Endothelial cell (in vitro differentiated cells): ENCODE measurements around the gene CCDC106. TPM values are rescaled to one million over a fixed set of nuclear protein-coding genes. Genes with fewer than 3 reads are reported as not detected.

ENCODE experiments used
- DNase-seq: peaks from one replicate; pipeline ENCODE4 v3.0.0; 2021; ENCODE audit warnings: low spot score
- H3K27ac Mint-ChIP-seq: one replicate; pipeline ENCODE4 v1.8.0; 2021; ENCODE audit warnings: mixed read lengths, inconsistent platforms; ENCODE audit not compliant: unreplicated experiment
- H3K27me3 Mint-ChIP-seq: one replicate; pipeline ENCODE4 v1.8.0; 2021; ENCODE audit warnings: mild to moderate bottlenecking, moderate library complexity, mixed read lengths, inconsistent platforms; ENCODE audit not compliant: unreplicated experiment
- H3K36me3 Mint-ChIP-seq: one replicate; pipeline ENCODE4 v1.8.0; 2021; ENCODE audit warnings: mild to moderate bottlenecking, low read depth, mixed read lengths, inconsistent platforms; ENCODE audit not compliant: unreplicated experiment
- H3K4me1 Mint-ChIP-seq: one replicate; pipeline ENCODE4 v1.8.0; 2021; ENCODE audit warnings: mild to moderate bottlenecking, mixed read lengths, inconsistent platforms; ENCODE audit not compliant: unreplicated experiment
- H3K4me3 Mint-ChIP-seq: one replicate; pipeline ENCODE4 v1.8.0; 2021; ENCODE audit warnings: mild to moderate bottlenecking, mixed read lengths, inconsistent platforms; ENCODE audit not compliant: unreplicated experiment
- H3K9me3 Mint-ChIP-seq: one replicate; pipeline ENCODE4 v1.8.0; 2021; ENCODE audit warnings: mixed read lengths, inconsistent platforms; ENCODE audit not compliant: unreplicated experiment
- total RNA-seq: library from RNA; stranded (reverse); fragmentation: NEBNext Ultra II Directional; extraction: Animal tissue kit (Norgen Biotek cat#: 25700); gene quantifications from one replicate; pipeline ENCODE4 v1.2.1, GENCODE V29; 2021; ENCODE audit not compliant: unreplicated experiment
- TF ChIP-seq, protein P1 (sequence below): fragments of 200-600 bp; sonication (generic); IDR thresholded peaks from one replicate; pipeline ENCODE4 v1.5.0; 2021; ENCODE audit warnings: antibody characterized with exemption; ENCODE audit not compliant: unreplicated experiment

CCDC106 gene
- total RNA-seq, 1 donor from 2014 or later: 20.1 TPM

DNA sequence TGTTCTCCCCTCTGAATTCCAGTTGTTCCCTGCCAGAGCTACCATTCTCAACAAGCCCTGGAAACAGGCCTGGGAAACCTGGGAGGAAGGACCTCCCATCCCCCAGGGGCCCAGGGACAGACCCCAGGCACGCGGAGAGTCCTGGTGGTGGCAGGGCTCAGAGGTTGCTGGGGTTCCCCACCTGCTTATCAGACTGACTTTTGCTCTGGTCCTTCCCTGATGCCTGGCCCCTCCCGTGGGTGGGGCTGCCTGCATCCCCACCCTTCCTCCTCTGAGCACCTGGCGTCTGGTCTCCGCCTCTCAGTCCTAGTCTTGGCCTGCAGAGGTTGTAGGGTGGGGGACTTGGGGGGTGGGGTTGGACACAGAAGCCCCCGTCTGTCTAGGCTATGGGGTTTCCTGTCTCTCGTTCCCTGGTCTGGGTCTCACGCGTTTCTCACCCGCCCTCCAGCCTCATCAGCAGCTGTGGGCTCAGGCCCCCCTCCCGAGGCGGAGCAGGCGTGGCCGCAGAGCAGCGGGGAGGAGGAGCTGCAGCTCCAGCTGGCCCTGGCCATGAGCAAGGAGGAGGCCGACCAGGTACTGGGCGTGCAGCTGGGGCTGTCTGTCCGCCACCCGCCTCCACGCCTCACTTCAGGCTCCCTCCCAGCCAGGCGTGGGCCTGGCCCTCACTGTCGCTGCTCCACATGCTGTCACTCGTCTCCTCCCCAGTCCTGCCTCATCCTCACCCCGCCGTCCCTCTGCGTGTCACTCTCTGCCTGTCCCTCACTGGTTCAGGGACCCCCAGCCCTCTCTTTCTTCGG lies 40.6 kb downstream of the CCDC106 start:
- H3K27ac Mint-ChIP-seq: no peak overlapping the region
- H3K4me1 Mint-ChIP-seq: peaks cover 2% of the 10 kb centered on the region
- no peak for DNase-seq
- H3K27me3 Mint-ChIP-seq: peaks cover 6% of the 10 kb centered on the region
- TF ChIP-seq, protein P1, sequence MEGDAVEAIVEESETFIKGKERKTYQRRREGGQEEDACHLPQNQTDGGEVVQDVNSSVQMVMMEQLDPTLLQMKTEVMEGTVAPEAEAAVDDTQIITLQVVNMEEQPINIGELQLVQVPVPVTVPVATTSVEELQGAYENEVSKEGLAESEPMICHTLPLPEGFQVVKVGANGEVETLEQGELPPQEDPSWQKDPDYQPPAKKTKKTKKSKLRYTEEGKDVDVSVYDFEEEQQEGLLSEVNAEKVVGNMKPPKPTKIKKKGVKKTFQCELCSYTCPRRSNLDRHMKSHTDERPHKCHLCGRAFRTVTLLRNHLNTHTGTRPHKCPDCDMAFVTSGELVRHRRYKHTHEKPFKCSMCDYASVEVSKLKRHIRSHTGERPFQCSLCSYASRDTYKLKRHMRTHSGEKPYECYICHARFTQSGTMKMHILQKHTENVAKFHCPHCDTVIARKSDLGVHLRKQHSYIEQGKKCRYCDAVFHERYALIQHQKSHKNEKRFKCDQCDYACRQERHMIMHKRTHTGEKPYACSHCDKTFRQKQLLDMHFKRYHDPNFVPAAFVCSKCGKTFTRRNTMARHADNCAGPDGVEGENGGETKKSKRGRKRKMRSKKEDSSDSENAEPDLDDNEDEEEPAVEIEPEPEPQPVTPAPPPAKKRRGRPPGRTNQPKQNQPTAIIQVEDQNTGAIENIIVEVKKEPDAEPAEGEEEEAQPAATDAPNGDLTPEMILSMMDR: no peak
- H3K4me3 Mint-ChIP-seq: no peak overlapping the region
- H3K9me3 Mint-ChIP-seq: no peaks in the 10 kb centered on the region
- H3K36me3 Mint-ChIP-seq: peaks cover 34% of the 10 kb centered on the region

DNA sequence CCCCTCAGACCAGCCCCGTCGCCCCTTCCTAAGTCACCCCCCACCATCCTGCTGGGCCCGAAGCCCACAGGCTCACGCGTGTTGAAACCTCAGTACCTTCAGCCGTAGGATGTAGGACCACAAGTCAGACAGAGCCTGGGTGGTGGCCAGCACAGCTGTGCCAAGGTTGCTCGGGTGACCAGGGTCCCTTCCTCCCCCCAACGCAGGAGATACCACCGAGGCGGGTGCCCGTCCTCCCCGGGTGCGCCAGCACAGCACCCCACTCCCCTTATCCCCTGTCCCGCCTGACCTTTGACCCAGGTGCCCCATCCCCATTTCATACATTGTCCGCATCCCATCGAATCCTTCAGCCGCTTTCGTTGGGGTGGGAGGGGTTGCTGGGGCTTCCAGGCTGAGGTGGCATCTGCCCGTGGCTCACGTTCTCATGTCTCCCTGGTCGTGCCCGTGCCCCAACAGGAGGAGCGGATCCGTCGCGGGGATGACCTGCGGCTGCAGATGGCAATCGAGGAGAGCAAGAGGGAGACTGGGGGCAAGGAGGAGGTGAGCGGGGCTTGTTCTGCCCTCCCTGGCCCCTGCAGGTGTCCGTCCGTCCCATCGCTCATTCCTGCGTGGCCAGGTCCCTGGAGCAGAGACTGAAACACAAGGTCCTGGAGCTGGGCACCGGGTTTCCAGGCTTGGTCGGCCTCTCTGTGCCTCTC lies 41.5 kb downstream of the CCDC106 start:
- TF ChIP-seq, protein P1: no peak
- no peak overlapping the region for H3K27ac Mint-ChIP-seq
- H3K36me3 Mint-ChIP-seq: peaks cover 34% of the 10 kb centered on the region
- no peak overlapping the region for H3K4me3 Mint-ChIP-seq
- DNase-seq: no peak
- H3K27me3 Mint-ChIP-seq: peaks cover 4% of the 10 kb centered on the region
- H3K4me1 Mint-ChIP-seq: peaks cover 2% of the 10 kb centered on the region
- no peaks in the 10 kb centered on the region for H3K9me3 Mint-ChIP-seq

DNA sequence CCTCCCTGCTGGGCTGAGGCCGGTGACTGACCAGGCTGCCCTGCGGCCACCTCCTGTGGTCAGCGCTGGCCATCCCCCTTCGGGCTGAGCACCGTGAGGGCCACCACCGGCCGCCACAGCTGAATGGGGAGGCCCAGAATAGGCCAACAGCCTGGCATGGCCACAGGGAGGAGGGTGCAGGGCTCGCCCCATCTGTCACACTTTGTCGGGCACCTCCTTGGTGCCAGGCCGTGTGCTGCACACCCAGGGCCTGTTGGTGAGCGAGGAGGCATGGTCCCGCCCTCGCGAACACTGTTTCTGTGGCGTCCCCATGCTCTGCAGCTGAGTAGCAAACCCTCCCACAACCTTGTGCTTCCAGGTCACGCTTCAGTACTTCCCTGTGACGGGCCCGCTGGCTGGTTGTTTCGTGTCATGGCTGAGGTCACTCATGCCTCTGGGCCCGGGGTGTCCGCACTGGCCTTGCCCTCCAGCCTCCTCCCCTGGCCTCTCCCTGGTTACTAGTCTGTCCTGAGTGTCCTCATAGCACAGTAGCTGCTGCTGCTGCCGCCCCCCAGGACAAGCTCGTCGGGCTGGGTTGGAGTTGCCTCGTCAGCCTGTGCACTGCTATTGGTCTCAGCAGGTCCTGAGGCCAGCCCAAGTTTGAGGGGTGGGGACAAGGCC lies 42.2 kb downstream of the CCDC106 start:
- Mint-ChIP-seq H3K4me1 (no peaks in the 10 kb centered on the region), H3K36me3 (peaks cover 30% of the 10 kb centered on the region)

DNA sequence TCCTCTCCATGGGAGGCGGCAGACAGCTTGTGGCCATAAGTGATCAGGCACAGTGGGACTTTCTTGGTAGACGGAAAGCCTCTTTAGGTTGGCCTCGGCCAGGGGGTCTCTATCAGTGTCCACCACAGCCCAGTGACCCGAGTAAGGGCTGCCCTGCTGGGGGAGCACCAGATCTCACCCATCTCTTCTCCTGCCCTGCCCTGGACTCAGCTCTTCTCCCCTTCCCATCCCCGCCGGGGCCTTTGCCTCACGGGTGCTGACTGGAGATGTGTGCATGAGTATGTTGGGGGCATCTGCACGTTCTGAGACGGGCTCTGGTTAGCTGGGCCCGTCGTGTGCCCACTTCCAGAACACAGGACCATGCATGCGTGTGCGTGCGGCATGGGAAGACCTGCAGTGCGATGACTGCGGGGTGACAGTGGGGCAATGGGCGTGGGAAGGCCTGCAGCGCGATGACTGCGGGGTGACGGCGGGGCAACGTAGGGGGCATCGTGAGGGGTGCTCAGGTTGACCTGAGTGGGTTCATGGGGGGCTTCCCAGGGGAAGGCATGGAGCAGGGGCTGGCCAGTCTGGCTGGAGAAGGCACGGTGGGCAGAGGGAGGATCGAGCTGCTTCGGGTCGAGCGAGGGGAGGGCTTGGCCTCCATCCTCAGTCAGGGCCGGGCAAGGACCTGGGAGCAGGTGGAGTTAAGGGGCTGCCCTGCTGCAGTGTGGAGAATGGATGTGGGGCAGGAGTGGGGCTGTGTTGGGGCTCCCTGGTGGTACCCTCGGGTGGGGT lies 42.9 kb downstream of the CCDC106 start:
- TF ChIP-seq, protein P1: no peak
- peaks cover 6% of the 10 kb centered on the region for H3K27me3 Mint-ChIP-seq
- H3K4me1 Mint-ChIP-seq: no peaks in the 10 kb centered on the region
- no peak for DNase-seq
- H3K9me3 Mint-ChIP-seq: no peaks in the 10 kb centered on the region
- H3K36me3 Mint-ChIP-seq: peaks cover 32% of the 10 kb centered on the region
- no peak overlapping the region for H3K27ac Mint-ChIP-seq
- H3K4me3 Mint-ChIP-seq: peak overlapping the region; percentile 47

More for the DNA sequence above, 42.2 kb downstream of the CCDC106 start:
- Mint-ChIP-seq H3K27me3 (peaks cover 6% of the 10 kb centered on the region), H3K27ac (no peak overlapping the region), H3K9me3 (no peaks in the 10 kb centered on the region), H3K4me3 (no peak overlapping the region)
- TF ChIP-seq, protein P1: no peak
- no peak for DNase-seq
